Left lung (tissue), 10 donors: ENCODE results near the gene TAF1C. TPM values are rescaled to one million over a fixed set of nuclear protein-coding genes. Genes with fewer than 3 reads are reported as not detected.

Experiments
- ATAC-seq: fragments of 200-7000 bp; cut with Tn5 transposase; one replicate; pipeline ENCODE4 v1.9.1; 2020; ENCODE audit warnings: moderate library complexity
- DNase-seq, 4 donors: peaks; one replicate each; pipeline ENCODE4 v3.0.0-alpha.2; 2013 to 2020
- H3K27ac ChIP-seq, 2 donors: fragments of 200-600 bp; sonication (generic) in 1 of 2; one replicate each; pipeline versions ENCODE4 v1.5.0 to v1.8.0; 2020 to 2021
- H3K27me3 ChIP-seq, 2 donors: fragments of 200-600 bp; sonication (generic) in 1 of 2; one replicate each; pipeline versions ENCODE4 v1.5.0 to v1.8.0; 2020 to 2021
- H3K36me3 ChIP-seq, 2 donors: fragments of 200-600 bp; sonication (generic) in 1 of 2; one replicate each; pipeline versions ENCODE4 v1.5.0 to v1.8.0; 2020 to 2021
- H3K4me1 ChIP-seq, 2 donors: fragments of 200-600 bp; one replicate each; pipeline ENCODE4 v1.8.0; 2021
- H3K4me3 ChIP-seq, 2 donors: fragments of 200-600 bp; sonication (generic) in 1 of 2; one replicate each; pipeline versions ENCODE4 v1.5.0 to v1.8.0; 2020 to 2021; ENCODE audit warnings: mild to moderate bottlenecking in 1 of 2
- H3K9me3 ChIP-seq, 2 donors: fragments of 200-600 bp; sonication (generic) in 1 of 2; one replicate each; pipeline versions ENCODE4 v1.5.0 to v1.8.0; 2020 to 2021
- intact Hi-C, 2 donors: fragments of 100-400 bp; cut with DNase I; formaldehyde crosslinking; loops; one replicate each; pipeline versions ENCODE4 v1.11.2 to v1.14.2; 2022
- polyA plus RNA-seq, 6 donors: library from polyadenylated mRNA; unstranded; fragments of 120-200 nt; gene quantifications; one replicate each; pipeline ENCODE4 v1.2.1, GENCODE V29; 2013; ENCODE audit not compliant: insufficient read length in 6 of 6
- total RNA-seq, 2 donors: library from RNA; stranded (reverse); fragmentation: NEBNext Ultra II Directional; extraction: Animal tissue kit (Norgen Biotek cat#: 25700); gene quantifications; one replicate each; pipeline ENCODE4 v1.2.1, GENCODE V29; 2021
- TF ChIP-seq, protein P1 (sequence below), 2 donors: fragments of 200-600 bp; sonication (generic) in 1 of 2; IDR thresholded peaks; one replicate each; pipeline versions ENCODE4 v1.5.0 to v1.8.0; 2021; ENCODE audit warnings: antibody characterized with exemption in 2 of 2
- donor health status: DM: no; HTN: yes; CAD: no.
- donor health status: DM: no; HTN: no; CAD: no.

The TAF1C gene
- total and polyA plus RNA-seq, 8 donors: 37.5 to 66.1 (median 52.9) TPM

- intact Hi-C loops: no loop called here
- Histone ChIP-seq H3K4me3 (no peak within 1 kb of the TSS), H3K9me3 (no peaks in the 10 kb centered on the region), H3K4me1 (peaks cover 3 to 7% of the 10 kb centered on the region in 2 donors), H3K36me3 (no peaks in the 10 kb centered on the region), H3K27ac (no peak within 1 kb of the TSS), H3K27me3 (peaks cover 0 to 17% of the 10 kb centered on the region in 2 donors)
- TF ChIP-seq, protein P1, sequence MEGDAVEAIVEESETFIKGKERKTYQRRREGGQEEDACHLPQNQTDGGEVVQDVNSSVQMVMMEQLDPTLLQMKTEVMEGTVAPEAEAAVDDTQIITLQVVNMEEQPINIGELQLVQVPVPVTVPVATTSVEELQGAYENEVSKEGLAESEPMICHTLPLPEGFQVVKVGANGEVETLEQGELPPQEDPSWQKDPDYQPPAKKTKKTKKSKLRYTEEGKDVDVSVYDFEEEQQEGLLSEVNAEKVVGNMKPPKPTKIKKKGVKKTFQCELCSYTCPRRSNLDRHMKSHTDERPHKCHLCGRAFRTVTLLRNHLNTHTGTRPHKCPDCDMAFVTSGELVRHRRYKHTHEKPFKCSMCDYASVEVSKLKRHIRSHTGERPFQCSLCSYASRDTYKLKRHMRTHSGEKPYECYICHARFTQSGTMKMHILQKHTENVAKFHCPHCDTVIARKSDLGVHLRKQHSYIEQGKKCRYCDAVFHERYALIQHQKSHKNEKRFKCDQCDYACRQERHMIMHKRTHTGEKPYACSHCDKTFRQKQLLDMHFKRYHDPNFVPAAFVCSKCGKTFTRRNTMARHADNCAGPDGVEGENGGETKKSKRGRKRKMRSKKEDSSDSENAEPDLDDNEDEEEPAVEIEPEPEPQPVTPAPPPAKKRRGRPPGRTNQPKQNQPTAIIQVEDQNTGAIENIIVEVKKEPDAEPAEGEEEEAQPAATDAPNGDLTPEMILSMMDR (IDR thresholded peaks at IDR 0.05): no peak
- ATAC-seq: no peak
- no peak for DNase-seq
Observed at GRCh38 chr16:84190731-84191388, 4.0 kb upstream of the TAF1C start, which contains the start of gene ADAD2. Gene ADAD2, plus strand, starts transcription at chr16:84191157. Its CDS starts 74 bp downstream, at chr16:84191231.

DNA sequence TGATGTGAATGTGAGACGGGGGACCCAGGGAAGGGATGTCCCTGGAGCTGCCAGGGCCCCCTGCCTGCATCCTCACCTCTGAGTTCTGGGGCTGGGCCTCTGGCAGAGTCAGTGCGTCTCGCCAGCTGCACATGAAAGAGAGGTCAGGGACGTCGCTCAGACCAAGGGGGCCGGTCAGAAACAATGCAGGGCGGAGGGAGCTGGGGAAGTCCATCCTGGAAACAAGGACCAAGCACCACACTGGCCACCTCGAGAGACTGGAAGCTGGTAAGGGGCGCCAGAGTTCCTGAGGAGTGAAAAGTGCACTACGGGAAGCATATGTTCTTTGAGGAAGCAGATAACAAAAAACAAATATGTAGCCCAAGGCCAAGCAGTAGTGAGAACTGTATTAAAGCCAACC, 2.1 kb downstream of the TAF1C start:
- peak overlapping the region in 1 of 2 donors; percentile 94 for H3K4me3 ChIP-seq
- DNase-seq: peak in 2 of 4 donors; percentile 19 to 54

DNA sequence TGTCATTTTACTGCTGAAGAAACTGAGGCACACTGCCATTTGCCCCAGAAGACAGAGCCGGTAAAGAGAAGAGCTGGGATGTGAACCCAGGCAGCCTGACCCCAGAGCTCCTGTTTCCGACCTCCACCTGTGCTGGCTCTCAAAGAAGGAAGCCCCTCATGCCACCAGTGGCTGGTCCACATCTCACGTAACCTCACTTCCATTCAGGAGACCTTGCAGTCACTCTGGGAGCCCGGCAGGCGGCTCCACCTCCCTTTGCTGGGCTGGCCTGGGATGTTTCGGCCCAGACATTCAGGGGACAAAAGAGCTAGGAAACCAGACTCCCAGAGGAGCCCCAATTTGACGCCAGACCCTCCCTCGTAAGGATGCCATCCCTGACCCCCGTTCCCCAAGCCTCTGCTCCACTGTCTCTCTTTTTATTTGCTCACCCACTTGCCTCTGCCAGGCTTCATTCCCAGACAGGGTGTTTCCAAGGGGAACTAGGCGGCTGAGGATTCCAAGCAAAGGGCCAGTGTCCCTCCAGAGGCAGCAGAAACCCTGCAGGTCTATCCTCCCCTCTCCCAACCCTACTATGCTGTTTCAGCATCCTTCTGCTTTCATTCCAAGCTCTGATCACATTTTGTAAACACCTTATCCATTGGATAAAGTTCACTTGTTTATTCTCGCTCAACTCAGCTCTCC, 2.8 kb downstream of the TAF1C start:
- ATAC-seq (no peak), DNase-seq (peak in 1 of 4 donors; percentile 44)
- H3K27me3 ChIP-seq: no peaks in the 10 kb centered on the region
- peaks cover 0 to 49% of the 10 kb centered on the region in 2 donors for H3K36me3 ChIP-seq
- intact Hi-C loops: loop anchor here in 1 of 2 donors (10.0 kb wide), 2 partner anchors 89 to 219 kb away; partner anchors contain the start of gene NECAB2
- TF ChIP-seq, protein P1 (IDR thresholded peaks at IDR 0.05): no peak
- H3K4me1 ChIP-seq: peaks cover 6 to 30% of the 10 kb centered on the region in 2 donors
- no peaks in the 10 kb centered on the region for H3K9me3 ChIP-seq
- H3K27ac ChIP-seq: peak overlapping the region in 1 of 2 donors; percentile 14
- H3K4me3 ChIP-seq: no peak overlapping the region

More for the DNA sequence above, 2.1 kb downstream of the TAF1C start:
- Histone ChIP-seq H3K4me1 (peaks cover 6 to 30% of the 10 kb centered on the region in 2 donors), H3K27ac (peak overlapping the region in 1 of 2 donors; percentile 14), H3K9me3 (no peaks in the 10 kb centered on the region), H3K36me3 (peaks cover 0 to 42% of the 10 kb centered on the region in 2 donors), H3K27me3 (no peaks in the 10 kb centered on the region)
- TF ChIP-seq, protein P1 (IDR thresholded peaks at IDR 0.05): no peak
- no peak for ATAC-seq
- intact Hi-C loops: loop anchor here in 1 of 2 donors (10.0 kb wide), 2 partner anchors 90 to 220 kb away; partner anchors contain the start of gene NECAB2

GRCh38 chr16:84183572-84183875, 3.3 kb downstream of the TAF1C start:
- DNase-seq: no peak
- H3K4me1 ChIP-seq: peaks cover 6 to 30% of the 10 kb centered on the region in 2 donors
- H3K36me3 ChIP-seq: peaks cover 0 to 54% of the 10 kb centered on the region in 2 donors
- intact Hi-C loops: loop anchor here in 1 of 2 donors (10.0 kb wide), 2 partner anchors 89 to 219 kb away; partner anchors contain the start of gene NECAB2
- TF ChIP-seq, protein P1 (IDR thresholded peaks at IDR 0.05): no peak
- H3K27ac ChIP-seq: no peak overlapping the region
- no peaks in the 10 kb centered on the region for H3K27me3 ChIP-seq
- ATAC-seq: no peak
- H3K9me3 ChIP-seq: no peaks in the 10 kb centered on the region
- no peak overlapping the region for H3K4me3 ChIP-seq
